ENCODE measurements around the gene TUBA8.
"Not testable (repeated sequence)": the region's sequence is repeated elsewhere in the genome, so short reads cannot be mapped to it uniquely, and the experiment has no call there.

DNA sequence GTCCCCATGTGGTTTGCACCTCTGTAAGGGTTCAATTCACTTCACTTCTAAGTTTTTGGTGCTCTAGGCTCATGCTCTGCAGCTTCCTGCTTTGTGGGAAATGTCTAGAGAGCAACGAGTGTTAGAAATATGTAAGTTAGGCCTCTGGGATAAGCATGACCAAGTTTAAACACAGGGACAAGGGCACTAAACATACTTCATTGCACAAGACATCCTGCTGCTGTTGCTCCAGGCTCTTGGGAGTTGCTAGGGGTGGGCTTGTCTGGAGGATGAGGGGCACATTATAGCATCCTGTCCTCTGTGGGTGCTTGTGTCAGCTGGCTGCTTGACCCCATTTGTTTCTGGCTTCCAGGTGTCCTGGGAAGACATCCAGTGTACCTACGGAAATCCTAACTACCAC lies 62.8 kb downstream of the TUBA8 start:
- not testable (repeated sequence) for TF ChIP-seq EZH2 (IDR thresholded peaks at IDR 0.05; ENCODE audit: borderline replicate concordance, low read depth, low read length, severe bottlenecking)
- TF ChIP-seq, protein P1, sequence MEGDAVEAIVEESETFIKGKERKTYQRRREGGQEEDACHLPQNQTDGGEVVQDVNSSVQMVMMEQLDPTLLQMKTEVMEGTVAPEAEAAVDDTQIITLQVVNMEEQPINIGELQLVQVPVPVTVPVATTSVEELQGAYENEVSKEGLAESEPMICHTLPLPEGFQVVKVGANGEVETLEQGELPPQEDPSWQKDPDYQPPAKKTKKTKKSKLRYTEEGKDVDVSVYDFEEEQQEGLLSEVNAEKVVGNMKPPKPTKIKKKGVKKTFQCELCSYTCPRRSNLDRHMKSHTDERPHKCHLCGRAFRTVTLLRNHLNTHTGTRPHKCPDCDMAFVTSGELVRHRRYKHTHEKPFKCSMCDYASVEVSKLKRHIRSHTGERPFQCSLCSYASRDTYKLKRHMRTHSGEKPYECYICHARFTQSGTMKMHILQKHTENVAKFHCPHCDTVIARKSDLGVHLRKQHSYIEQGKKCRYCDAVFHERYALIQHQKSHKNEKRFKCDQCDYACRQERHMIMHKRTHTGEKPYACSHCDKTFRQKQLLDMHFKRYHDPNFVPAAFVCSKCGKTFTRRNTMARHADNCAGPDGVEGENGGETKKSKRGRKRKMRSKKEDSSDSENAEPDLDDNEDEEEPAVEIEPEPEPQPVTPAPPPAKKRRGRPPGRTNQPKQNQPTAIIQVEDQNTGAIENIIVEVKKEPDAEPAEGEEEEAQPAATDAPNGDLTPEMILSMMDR (IDR thresholded peaks at IDR 0.05; ENCODE audit: borderline replicate concordance, extremely low read depth, low read length, poor library complexity, severe bottlenecking): not testable (repeated sequence)

All from DND-41 (cell line).